SK-N-SH treated with all-trans-retinoic acid at 6 μM for 48 hours (cell line): ENCODE data around the gene ZNF500.

Experiments
- ATAC-seq: fragments of 200-7000 bp; cut with Tn5 transposase; 3 replicates; pipeline ENCODE4 v1.9.1; 2020; ENCODE audit warnings: mild to moderate bottlenecking, moderate library complexity
- ARNTL ChIP-seq: fragments of 450-650 bp; formaldehyde crosslinking; IDR thresholded peaks from 2 replicates; pipeline ENCODE4 v1.5.0; 2020; ENCODE audit warnings: low read depth, mild to moderate bottlenecking, moderate library complexity, borderline replicate concordance
- BACH2 ChIP-seq: fragments of 250-450 bp; sonication (Bioruptor Pico); IDR thresholded peaks from 2 replicates; pipeline ENCODE4 v1.9.0; 2021; ENCODE audit warnings: mild to moderate bottlenecking, borderline replicate concordance
- CREB5 ChIP-seq: fragments of 250-450 bp; sonication (Bioruptor Pico); IDR thresholded peaks from 2 replicates; pipeline ENCODE4 v1.5.1; 2020; ENCODE audit warnings: low read depth, mild to moderate bottlenecking, moderate library complexity
- CSDC2 ChIP-seq: fragments of 250-450 bp; sonication (Bioruptor Pico); IDR thresholded peaks from 2 replicates; pipeline ENCODE4 v1.5.0; 2020; ENCODE audit warnings: mild to moderate bottlenecking, moderate library complexity
- ESRRG ChIP-seq: fragments of 250-450 bp; sonication (Bioruptor Pico); IDR thresholded peaks from 2 replicates; pipeline ENCODE4 v1.6.1; 2021; ENCODE audit warnings: mild to moderate bottlenecking
- GLIS3 ChIP-seq: fragments of 250-450 bp; sonication (Bioruptor Pico); IDR thresholded peaks from 2 replicates; pipeline ENCODE4 v1.5.0; 2020; ENCODE audit warnings: mild to moderate bottlenecking, moderate library complexity
- ISL1 ChIP-seq: fragments of 250-450 bp; sonication (Bioruptor Pico); IDR thresholded peaks from 2 replicates; pipeline ENCODE4 v2.1.2; 2022; ENCODE audit warnings: mild to moderate bottlenecking, moderate library complexity
- OSR1 ChIP-seq: fragments of 250-450 bp; sonication (Bioruptor Pico); IDR thresholded peaks from 2 replicates; pipeline ENCODE4 v1.8.0; 2022; ENCODE audit warnings: moderate library complexity, mild to moderate bottlenecking, inconsistent platforms
- RARB ChIP-seq: fragments of 250-450 bp; sonication (Bioruptor Pico); IDR thresholded peaks from 2 replicates; pipeline ENCODE4 v1.8.0; 2021; ENCODE audit warnings: mild to moderate bottlenecking, moderate library complexity
- SNAI2 ChIP-seq: fragments of 250-450 bp; sonication (Bioruptor Pico); IDR thresholded peaks from 2 replicates; pipeline ENCODE4 v1.5.0; 2020; ENCODE audit warnings: mild to moderate bottlenecking, moderate library complexity
- TOX ChIP-seq: fragments of 250-450 bp; sonication (Bioruptor Pico); IDR thresholded peaks from 2 replicates; pipeline ENCODE4 v1.8.0; 2021; ENCODE audit warnings: mild to moderate bottlenecking, moderate library complexity, borderline replicate concordance
- TSHZ2 ChIP-seq: fragments of 250-450 bp; sonication (Bioruptor Pico); IDR thresholded peaks from 2 replicates; pipeline ENCODE4 v1.5.0; 2020; ENCODE audit warnings: mild to moderate bottlenecking, moderate library complexity
- ZC3H10 ChIP-seq: fragments of 250-450 bp; sonication (Bioruptor Pico); IDR thresholded peaks from 2 replicates; pipeline ENCODE4 v1.5.1; 2021; ENCODE audit warnings: mild to moderate bottlenecking, moderate library complexity
- ZFP3 ChIP-seq: fragments of 250-450 bp; sonication (Bioruptor Pico); IDR thresholded peaks from 2 replicates; pipeline ENCODE4 v1.5.0; 2020; ENCODE audit warnings: mild to moderate bottlenecking, moderate library complexity
- ZFP30 ChIP-seq: fragments of 450-650 bp; formaldehyde crosslinking; IDR thresholded peaks from 2 replicates; pipeline ENCODE4 v1.5.0; 2022; ENCODE audit warnings: mild to moderate bottlenecking, moderate library complexity
- ZNF565 ChIP-seq: fragments of 450-650 bp; formaldehyde crosslinking; conservative IDR thresholded peaks from 2 replicates; pipeline ENCODE4 v1.5.0; 2020; ENCODE audit warnings: low read depth, mild to moderate bottlenecking, moderate library complexity
- ZNF70 ChIP-seq: fragments of 450-650 bp; formaldehyde crosslinking; IDR thresholded peaks from 2 replicates; pipeline ENCODE4 v1.5.0; 2020; ENCODE audit warnings: mild to moderate bottlenecking, moderate library complexity
- ZNF8 ChIP-seq: fragments of 450-650 bp; formaldehyde crosslinking; IDR thresholded peaks from 2 replicates; pipeline ENCODE4 v1.5.0; 2020; ENCODE audit warnings: mild to moderate bottlenecking, moderate library complexity
- TF ChIP-seq, protein P1 (sequence below): fragments of 250-450 bp; sonication (Bioruptor Pico); IDR thresholded peaks from 2 replicates; pipeline ENCODE4 v1.8.0; 2020; ENCODE audit warnings: mild to moderate bottlenecking, moderate library complexity, borderline replicate concordance
- TF ChIP-seq, protein P2 (sequence below): fragments of 250-450 bp; sonication (Bioruptor Pico); IDR thresholded peaks from 2 replicates; pipeline ENCODE4 v1.8.0; 2021; ENCODE audit warnings: low read depth, mild to moderate bottlenecking, moderate library complexity, borderline replicate concordance
- TF ChIP-seq, protein P3 (sequence below): fragments of 250-450 bp; sonication (Bioruptor Pico); IDR thresholded peaks from 2 replicates; pipeline ENCODE4 v1.5.1; 2021; ENCODE audit warnings: mild to moderate bottlenecking, moderate library complexity

The ZNF500 gene

DNA sequence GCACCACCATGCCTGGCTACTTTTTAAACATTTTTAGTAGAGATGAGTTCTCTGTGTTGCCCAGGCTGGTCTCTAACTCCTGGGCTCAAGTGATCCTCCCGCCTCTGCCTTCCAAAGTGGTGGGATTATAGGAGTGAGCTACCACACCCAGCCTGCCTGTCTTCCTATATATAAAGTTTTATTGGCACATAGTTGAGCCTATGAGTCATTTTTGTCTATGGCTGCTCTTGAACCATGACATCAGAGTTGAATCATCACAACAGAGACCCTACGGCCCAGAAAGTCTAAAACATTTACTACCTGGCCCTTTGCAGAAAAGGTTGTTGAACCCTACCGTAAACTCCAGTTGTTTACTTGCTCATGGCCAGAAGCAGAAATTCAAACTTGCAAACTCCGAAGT, 13.3 kb upstream of the ZNF500 start (continued):
- TF ChIP-seq CREB5 (CRISPR knock-in tag) (no peak), CSDC2 (CRISPR knock-in tag) (no peak)

- no peak for TF ChIP-seq ESRRG (CRISPR knock-in tag)
- no peak for TF ChIP-seq ZFP30
- TF ChIP-seq ZFP3 (CRISPR knock-in tag): no peak
- no peak for TF ChIP-seq GLIS3 (CRISPR knock-in tag)
- no peak for TF ChIP-seq TSHZ2 (CRISPR knock-in tag)
- no peak for TF ChIP-seq ISL1 (CRISPR knock-in tag)
- TF ChIP-seq, protein P1, sequence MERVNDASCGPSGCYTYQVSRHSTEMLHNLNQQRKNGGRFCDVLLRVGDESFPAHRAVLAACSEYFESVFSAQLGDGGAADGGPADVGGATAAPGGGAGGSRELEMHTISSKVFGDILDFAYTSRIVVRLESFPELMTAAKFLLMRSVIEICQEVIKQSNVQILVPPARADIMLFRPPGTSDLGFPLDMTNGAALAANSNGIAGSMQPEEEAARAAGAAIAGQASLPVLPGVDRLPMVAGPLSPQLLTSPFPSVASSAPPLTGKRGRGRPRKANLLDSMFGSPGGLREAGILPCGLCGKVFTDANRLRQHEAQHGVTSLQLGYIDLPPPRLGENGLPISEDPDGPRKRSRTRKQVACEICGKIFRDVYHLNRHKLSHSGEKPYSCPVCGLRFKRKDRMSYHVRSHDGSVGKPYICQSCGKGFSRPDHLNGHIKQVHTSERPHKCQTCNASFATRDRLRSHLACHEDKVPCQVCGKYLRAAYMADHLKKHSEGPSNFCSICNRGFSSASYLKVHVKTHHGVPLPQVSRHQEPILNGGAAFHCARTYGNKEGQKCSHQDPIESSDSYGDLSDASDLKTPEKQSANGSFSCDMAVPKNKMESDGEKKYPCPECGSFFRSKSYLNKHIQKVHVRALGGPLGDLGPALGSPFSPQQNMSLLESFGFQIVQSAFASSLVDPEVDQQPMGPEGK: no peak
- TF ChIP-seq ZNF565 (CRISPR knock-in tag): no peak
- TF ChIP-seq CREB5 (CRISPR knock-in tag): no peak
- no peak for TF ChIP-seq BACH2
- TF ChIP-seq ZC3H10: no peak
- TF ChIP-seq, protein P2, sequence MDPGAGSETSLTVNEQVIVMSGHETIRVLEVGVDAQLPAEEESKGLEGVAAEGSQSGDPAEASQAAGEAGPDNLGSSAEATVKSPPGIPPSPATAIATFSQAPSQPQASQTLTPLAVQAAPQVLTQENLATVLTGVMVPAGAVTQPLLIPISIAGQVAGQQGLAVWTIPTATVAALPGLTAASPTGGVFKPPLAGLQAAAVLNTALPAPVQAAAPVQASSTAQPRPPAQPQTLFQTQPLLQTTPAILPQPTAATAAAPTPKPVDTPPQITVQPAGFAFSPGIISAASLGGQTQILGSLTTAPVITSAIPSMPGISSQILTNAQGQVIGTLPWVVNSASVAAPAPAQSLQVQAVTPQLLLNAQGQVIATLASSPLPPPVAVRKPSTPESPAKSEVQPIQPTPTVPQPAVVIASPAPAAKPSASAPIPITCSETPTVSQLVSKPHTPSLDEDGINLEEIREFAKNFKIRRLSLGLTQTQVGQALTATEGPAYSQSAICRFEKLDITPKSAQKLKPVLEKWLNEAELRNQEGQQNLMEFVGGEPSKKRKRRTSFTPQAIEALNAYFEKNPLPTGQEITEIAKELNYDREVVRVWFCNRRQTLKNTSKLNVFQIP (CRISPR knock-in tag): no peak
- no peak for TF ChIP-seq ARNTL (CRISPR knock-in tag)
- TF ChIP-seq ZNF8 (CRISPR knock-in tag): no peak
- TF ChIP-seq SNAI2 (CRISPR knock-in tag): no peak
- no peak for TF ChIP-seq TOX
- no peak for TF ChIP-seq OSR1 (CRISPR knock-in tag)
- no peak for ATAC-seq
These were observed 11.1 kb upstream of the ZNF500 start for GRCh38 chr16:4778050-4778392.

- no peak for ATAC-seq
- TF ChIP-seq GLIS3 (CRISPR knock-in tag): no peak
- TF ChIP-seq ZNF70: no peak
- TF ChIP-seq, protein P1: no peak
- no peak for TF ChIP-seq ISL1 (CRISPR knock-in tag)
- TF ChIP-seq, protein P2 (CRISPR knock-in tag): no peak
- TF ChIP-seq TSHZ2 (CRISPR knock-in tag): no peak
- no peak for TF ChIP-seq OSR1 (CRISPR knock-in tag)
- no peak for TF ChIP-seq RARB (CRISPR knock-in tag)
- TF ChIP-seq, protein P3, sequence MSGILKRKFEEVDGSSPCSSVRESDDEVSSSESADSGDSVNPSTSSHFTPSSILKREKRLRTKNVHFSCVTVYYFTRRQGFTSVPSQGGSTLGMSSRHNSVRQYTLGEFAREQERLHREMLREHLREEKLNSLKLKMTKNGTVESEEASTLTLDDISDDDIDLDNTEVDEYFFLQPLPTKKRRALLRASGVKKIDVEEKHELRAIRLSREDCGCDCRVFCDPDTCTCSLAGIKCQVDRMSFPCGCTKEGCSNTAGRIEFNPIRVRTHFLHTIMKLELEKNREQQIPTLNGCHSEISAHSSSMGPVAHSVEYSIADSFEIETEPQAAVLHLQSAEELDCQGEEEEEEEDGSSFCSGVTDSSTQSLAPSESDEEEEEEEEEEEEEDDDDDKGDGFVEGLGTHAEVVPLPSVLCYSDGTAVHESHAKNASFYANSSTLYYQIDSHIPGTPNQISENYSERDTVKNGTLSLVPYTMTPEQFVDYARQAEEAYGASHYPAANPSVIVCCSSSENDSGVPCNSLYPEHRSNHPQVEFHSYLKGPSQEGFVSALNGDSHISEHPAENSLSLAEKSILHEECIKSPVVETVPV (CRISPR knock-in tag): no peak
These were observed 10.5 kb upstream of the ZNF500 start for GRCh38 chr16:4777339-4778049.
